ENCODE data around the gene TRAPPC5.

DNA sequence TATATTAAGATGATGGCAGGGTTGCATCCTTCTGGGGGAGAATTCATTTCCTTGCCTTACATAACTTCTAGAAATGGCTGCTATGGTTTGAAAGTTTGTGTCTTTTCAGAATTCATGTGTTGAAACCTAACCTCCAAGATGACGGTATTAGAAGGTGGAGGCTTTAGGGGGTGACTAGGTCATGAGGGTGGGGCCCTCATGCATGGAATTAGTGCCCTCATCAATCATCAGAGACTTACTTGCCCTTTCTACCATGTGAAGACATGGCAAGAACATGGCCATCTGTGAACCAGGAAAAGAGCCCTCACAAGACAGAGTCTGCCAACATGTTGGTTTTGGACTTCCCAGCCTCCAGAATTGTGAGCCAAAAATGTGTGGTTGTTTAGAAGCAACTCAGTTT, 36.1 kb downstream of the TRAPPC5 start:
- no peak for TF ChIP-seq POLR2A (IDR thresholded peaks at IDR 0.05)
- TF ChIP-seq, protein P1, sequence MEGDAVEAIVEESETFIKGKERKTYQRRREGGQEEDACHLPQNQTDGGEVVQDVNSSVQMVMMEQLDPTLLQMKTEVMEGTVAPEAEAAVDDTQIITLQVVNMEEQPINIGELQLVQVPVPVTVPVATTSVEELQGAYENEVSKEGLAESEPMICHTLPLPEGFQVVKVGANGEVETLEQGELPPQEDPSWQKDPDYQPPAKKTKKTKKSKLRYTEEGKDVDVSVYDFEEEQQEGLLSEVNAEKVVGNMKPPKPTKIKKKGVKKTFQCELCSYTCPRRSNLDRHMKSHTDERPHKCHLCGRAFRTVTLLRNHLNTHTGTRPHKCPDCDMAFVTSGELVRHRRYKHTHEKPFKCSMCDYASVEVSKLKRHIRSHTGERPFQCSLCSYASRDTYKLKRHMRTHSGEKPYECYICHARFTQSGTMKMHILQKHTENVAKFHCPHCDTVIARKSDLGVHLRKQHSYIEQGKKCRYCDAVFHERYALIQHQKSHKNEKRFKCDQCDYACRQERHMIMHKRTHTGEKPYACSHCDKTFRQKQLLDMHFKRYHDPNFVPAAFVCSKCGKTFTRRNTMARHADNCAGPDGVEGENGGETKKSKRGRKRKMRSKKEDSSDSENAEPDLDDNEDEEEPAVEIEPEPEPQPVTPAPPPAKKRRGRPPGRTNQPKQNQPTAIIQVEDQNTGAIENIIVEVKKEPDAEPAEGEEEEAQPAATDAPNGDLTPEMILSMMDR (IDR thresholded peaks at IDR 0.05 in 8 of 11, conservative IDR thresholded peaks at IDR 0.05 in 3 of 11) = no peak

Data from spleen (tissue), 7 donors.